Endothelial cell of umbilical vein (primary cell): ENCODE results near the gene MT1B.

Experiments
- EZH2 ChIP-seq: IDR thresholded peaks from 2 replicates; pipeline ENCODE4 v1.6.1; 2012; ENCODE audit warnings: borderline replicate concordance, low read depth, mild to moderate bottlenecking, moderate library complexity, low read length, inconsistent platforms; ENCODE audit not compliant: severe bottlenecking
- MAX ChIP-seq: IDR thresholded peaks from 2 replicates; pipeline ENCODE4 v1.6.1; 2011; ENCODE audit not compliant: insufficient read depth, insufficient read length
- POLR2A ChIP-seq: IDR thresholded peaks from 2 replicates; pipeline ENCODE4 v1.6.1; 2012; ENCODE audit warnings: low read depth, mild to moderate bottlenecking, control low read depth, low read length
- POLR2AphosphoS5 ChIP-seq: IDR thresholded peaks from 2 replicates; pipeline ENCODE4 v1.6.1; 2012; ENCODE audit warnings: low read depth, mild to moderate bottlenecking, control low read depth, low read length, moderate library complexity; ENCODE audit not compliant: insufficient read depth
- TF ChIP-seq, protein P1 (sequence below), 2 donors: IDR thresholded peaks; 1 replicate in 1 of 2; 2 replicates in 1 of 2; pipeline ENCODE4 v1.5.1; 2011; ENCODE audit warnings: low read length in 2 of 2, mild to moderate bottlenecking in 2 of 2, moderate library complexity in 2 of 2, control low read depth in 1 of 2, inconsistent platforms in 1 of 2, low read depth in 1 of 2; ENCODE audit not compliant: insufficient read depth in 1 of 2; ENCODE audit errors: extremely low read depth in 1 of 2

DNA sequence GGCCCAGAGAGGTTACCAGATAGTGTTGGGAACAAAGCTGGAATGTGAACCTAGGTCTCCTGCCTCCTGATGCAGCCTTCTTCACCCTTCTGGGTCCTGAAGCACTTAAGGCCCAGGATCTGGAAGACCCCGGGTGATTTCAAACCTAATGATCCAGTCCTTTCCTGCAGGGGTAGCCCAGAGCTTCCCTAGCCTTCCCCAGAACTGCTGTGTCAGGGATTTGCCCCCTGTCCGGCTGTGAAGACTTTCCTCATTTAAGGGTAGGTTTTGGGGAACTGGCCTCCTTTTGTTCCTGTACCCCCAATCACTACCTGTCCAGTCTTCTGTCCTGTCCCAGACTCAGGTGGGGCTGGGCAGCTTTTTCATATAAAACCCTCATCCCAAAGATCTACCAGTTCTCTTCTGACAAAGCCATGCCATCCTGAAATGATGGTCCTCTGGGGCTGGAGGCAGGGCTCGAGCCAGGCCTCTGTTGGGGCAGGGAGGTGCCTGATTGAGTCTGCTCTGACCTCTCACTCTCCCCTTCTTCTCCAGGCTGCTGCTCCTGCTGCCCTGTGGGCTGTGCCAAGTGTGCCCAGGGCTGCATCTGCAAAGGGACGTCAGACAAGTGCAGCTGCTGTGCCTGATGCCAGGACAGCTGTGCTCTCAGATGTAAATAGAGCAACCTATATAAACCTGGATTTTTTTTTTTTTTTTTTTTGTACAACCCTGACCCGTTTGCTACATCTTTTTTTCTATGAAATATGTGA is 31.9 kb downstream of the MT1B start:
- TF ChIP-seq, protein P1, sequence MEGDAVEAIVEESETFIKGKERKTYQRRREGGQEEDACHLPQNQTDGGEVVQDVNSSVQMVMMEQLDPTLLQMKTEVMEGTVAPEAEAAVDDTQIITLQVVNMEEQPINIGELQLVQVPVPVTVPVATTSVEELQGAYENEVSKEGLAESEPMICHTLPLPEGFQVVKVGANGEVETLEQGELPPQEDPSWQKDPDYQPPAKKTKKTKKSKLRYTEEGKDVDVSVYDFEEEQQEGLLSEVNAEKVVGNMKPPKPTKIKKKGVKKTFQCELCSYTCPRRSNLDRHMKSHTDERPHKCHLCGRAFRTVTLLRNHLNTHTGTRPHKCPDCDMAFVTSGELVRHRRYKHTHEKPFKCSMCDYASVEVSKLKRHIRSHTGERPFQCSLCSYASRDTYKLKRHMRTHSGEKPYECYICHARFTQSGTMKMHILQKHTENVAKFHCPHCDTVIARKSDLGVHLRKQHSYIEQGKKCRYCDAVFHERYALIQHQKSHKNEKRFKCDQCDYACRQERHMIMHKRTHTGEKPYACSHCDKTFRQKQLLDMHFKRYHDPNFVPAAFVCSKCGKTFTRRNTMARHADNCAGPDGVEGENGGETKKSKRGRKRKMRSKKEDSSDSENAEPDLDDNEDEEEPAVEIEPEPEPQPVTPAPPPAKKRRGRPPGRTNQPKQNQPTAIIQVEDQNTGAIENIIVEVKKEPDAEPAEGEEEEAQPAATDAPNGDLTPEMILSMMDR (IDR thresholded peaks at IDR 0.05; ENCODE audit: extremely low read depth in 1 of 2, insufficient read depth in 1 of 2, low read depth in 1 of 2, low read length in 2 of 2), result no peak
- no peak for TF ChIP-seq POLR2A
- no peak for TF ChIP-seq POLR2AphosphoS5
- TF ChIP-seq MAX, result no peak
- TF ChIP-seq EZH2, result no peak
